HG02884 (cell line): ENCODE measurements around the gene ZMYND8.
A peak's percentile ranks its signal among the peaks of the same experiment; 100 is the strongest.
"Not testable (repeated sequence)": the region's sequence is repeated elsewhere in the genome, so short reads cannot be mapped to it uniquely, and the experiment has no call there.

Experiments used
- ATAC-seq: cut with Tn5 transposase; IDR thresholded peaks from one replicate; pipeline ENCODE4 v1.9.1; 2021; ENCODE audit warnings: mild to moderate bottlenecking, moderate library complexity; ENCODE audit not compliant: unreplicated experiment

The ZMYND8 gene

GRCh38 chr20:47271046-47271615 lies 85.4 kb downstream of the ZMYND8 start:
- ATAC-seq: no peak

GRCh38 chr20:47269309-47270165 lies 87.0 kb downstream of the ZMYND8 start:
- ATAC-seq: no peak

- ATAC-seq: no peak
Measured at GRCh38 chr20:47267621-47268020, 88.9 kb downstream of the ZMYND8 start.

GRCh38 chr20:47266847-47267515 lies 89.5 kb downstream of the ZMYND8 start:
- no peak for ATAC-seq

GRCh38 chr20:47265984-47266383 lies 90.5 kb downstream of the ZMYND8 start:
- no peak for ATAC-seq

GRCh38 chr20:47265214-47265613 lies 91.3 kb downstream of the ZMYND8 start:
- no peak for ATAC-seq

- not testable (repeated sequence) for ATAC-seq
Measured at GRCh38 chr20:47264137-47264769, 92.2 kb downstream of the ZMYND8 start.

GRCh38 chr20:47263465-47264084 lies 92.9 kb downstream of the ZMYND8 start:
- ATAC-seq: no peak

GRCh38 chr20:47263080-47263464 lies 93.4 kb downstream of the ZMYND8 start:
- no peak for ATAC-seq

- ATAC-seq: peak; percentile 41
Measured at GRCh38 chr20:47262365-47263013, 94.0 kb downstream of the ZMYND8 start.

GRCh38 chr20:47262008-47262364 lies 94.5 kb downstream of the ZMYND8 start:
- ATAC-seq: no peak

GRCh38 chr20:47261161-47261774 lies 95.2 kb downstream of the ZMYND8 start:
- not testable (repeated sequence) for ATAC-seq

GRCh38 chr20:47260540-47261126 lies 95.9 kb downstream of the ZMYND8 start:
- not testable (repeated sequence) for ATAC-seq

GRCh38 chr20:47258745-47259695 lies 97.5 kb downstream of the ZMYND8 start:
- ATAC-seq: peak; percentile 42

- no peak for ATAC-seq
Measured at GRCh38 chr20:47257771-47258170, 98.7 kb downstream of the ZMYND8 start.

- ATAC-seq: no peak
Measured at GRCh38 chr20:47257256-47257655, 99.2 kb downstream of the ZMYND8 start.

GRCh38 chr20:47256668-47257236 lies 99.7 kb downstream of the ZMYND8 start:
- no peak for ATAC-seq

GRCh38 chr20:47253872-47254271 lies 102.6 kb downstream of the ZMYND8 start:
- ATAC-seq: no peak
